ENCODE results near the gene PRKAB2. TPM values are rescaled to one million over a fixed set of nuclear protein-coding genes. Genes with fewer than 3 reads are reported as not detected.

The PRKAB2 gene
- total and polyA plus RNA-seq, 9 of the 15 experiments (the other 6 are each of a cell fraction or from before 2014, with no cell fraction given), result 2.3 to 20.8 (median 7.9) TPM

- TF ChIP-seq, protein P1, sequence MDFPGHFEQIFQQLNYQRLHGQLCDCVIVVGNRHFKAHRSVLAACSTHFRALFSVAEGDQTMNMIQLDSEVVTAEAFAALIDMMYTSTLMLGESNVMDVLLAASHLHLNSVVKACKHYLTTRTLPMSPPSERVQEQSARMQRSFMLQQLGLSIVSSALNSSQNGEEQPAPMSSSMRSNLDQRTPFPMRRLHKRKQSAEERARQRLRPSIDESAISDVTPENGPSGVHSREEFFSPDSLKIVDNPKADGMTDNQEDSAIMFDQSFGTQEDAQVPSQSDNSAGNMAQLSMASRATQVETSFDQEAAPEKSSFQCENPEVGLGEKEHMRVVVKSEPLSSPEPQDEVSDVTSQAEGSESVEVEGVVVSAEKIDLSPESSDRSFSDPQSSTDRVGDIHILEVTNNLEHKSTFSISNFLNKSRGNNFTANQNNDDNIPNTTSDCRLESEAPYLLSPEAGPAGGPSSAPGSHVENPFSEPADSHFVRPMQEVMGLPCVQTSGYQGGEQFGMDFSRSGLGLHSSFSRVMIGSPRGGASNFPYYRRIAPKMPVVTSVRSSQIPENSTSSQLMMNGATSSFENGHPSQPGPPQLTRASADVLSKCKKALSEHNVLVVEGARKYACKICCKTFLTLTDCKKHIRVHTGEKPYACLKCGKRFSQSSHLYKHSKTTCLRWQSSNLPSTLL (IDR thresholded peaks at IDR 0.05), result no peak
- TF ChIP-seq RBM14 (IDR thresholded peaks at IDR 0.05; ENCODE audit: borderline replicate concordance, insufficient read depth, low read depth, low read length), result no peak
- no peak for TF ChIP-seq NFXL1 (CRISPR knock-in tag; IDR thresholded peaks at IDR 0.05)
- TF ChIP-seq SNRNP70 (optimal IDR thresholded peaks at IDR 0.05; ENCODE audit: low read depth, low read length), result no peak
- TF ChIP-seq NELFE (IDR thresholded peaks at IDR 0.05; ENCODE audit: insufficient read depth, insufficient read length), result no peak
- peak; percentile 80 for TF ChIP-seq ZNF263 (CRISPR knock-in tag; IDR thresholded peaks at IDR 0.05; ENCODE audit: borderline replicate concordance)
- peak; percentile 69 to 87; a peak in 3 of 4 replicates for TF ChIP-seq MNT (conservative IDR thresholded peaks at IDR 0.05)
- no peak for TF ChIP-seq SNAPC5 (CRISPR knock-in tag; IDR thresholded peaks at IDR 0.05)
- TF ChIP-seq HDAC6 (IDR thresholded peaks at IDR 0.05; ENCODE audit: low read depth, low read length), result no peak
- TF ChIP-seq RAD51 (IDR thresholded peaks at IDR 0.05; ENCODE audit: borderline replicate concordance, low read depth), result no peak
- no peak for TF ChIP-seq MED1 (CRISPR knock-in tag; IDR thresholded peaks at IDR 0.05; ENCODE audit: borderline replicate concordance)
- TF ChIP-seq CBX3 (IDR thresholded peaks at IDR 0.05; ENCODE audit: borderline replicate concordance in 1 of 2, low read length in 2 of 2), result no peak; a peak in 1 of 3 replicates
- TF ChIP-seq HNRNPK (IDR thresholded peaks at IDR 0.05; ENCODE audit: low read depth, low read length, poor library complexity, severe bottlenecking), result no peak
- TF ChIP-seq, protein P2, sequence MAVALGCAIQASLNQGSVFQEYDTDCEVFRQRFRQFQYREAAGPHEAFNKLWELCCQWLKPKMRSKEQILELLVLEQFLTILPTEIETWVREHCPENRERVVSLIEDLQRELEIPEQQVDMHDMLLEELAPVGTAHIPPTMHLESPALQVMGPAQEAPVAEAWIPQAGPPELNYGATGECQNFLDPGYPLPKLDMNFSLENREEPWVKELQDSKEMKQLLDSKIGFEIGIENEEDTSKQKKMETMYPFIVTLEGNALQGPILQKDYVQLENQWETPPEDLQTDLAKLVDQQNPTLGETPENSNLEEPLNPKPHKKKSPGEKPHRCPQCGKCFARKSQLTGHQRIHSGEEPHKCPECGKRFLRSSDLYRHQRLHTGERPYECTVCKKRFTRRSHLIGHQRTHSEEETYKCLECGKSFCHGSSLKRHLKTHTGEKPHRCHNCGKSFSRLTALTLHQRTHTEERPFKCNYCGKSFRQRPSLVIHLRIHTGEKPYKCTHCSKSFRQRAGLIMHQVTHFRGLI (CRISPR knock-in tag; IDR thresholded peaks at IDR 0.05), result no peak
- TF ChIP-seq, protein P3, sequence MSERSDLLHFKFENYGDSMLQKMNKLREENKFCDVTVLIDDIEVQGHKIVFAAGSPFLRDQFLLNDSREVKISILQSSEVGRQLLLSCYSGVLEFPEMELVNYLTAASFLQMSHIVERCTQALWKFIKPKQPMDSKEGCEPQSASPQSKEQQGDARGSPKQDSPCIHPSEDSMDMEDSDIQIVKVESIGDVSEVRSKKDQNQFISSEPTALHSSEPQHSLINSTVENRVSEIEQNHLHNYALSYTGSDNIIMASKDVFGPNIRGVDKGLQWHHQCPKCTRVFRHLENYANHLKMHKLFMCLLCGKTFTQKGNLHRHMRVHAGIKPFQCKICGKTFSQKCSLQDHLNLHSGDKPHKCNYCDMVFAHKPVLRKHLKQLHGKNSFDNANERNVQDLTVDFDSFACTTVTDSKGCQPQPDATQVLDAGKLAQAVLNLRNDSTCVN (CRISPR knock-in tag; IDR thresholded peaks at IDR 0.05), result no peak
- TF ChIP-seq SIRT6 (IDR thresholded peaks at IDR 0.05; ENCODE audit: low read depth, low read length), result no peak
- peak; percentile 74 for TF ChIP-seq SMC3 (conservative IDR thresholded peaks at IDR 0.05; ENCODE audit: insufficient read depth, low read depth, low read length)
- no peak for TF ChIP-seq ZFP30 (CRISPR knock-in tag; IDR thresholded peaks at IDR 0.05; ENCODE audit: borderline replicate concordance)
- no peak for TF ChIP-seq ZNF212 (CRISPR knock-in tag; IDR thresholded peaks at IDR 0.05)
- peak; percentile 25 for TF ChIP-seq SIN3B (IDR thresholded peaks at IDR 0.05; ENCODE audit: low read depth)
- no peak for TF ChIP-seq SREBF1 (IDR thresholded peaks at IDR 0.05; ENCODE audit: borderline replicate concordance, low read depth, low read length)
Observed at GRCh38 chr1:147172168-147173016, at the start of gene PRKAB2 (continued).
